H1 (cell line): Measurements from ENCODE around the gene RTKN. TPM values are rescaled to one million over a fixed set of nuclear protein-coding genes. Genes with fewer than 3 reads are reported as not detected.

Source experiments
- CTCF ChIA-PET: fragments of 300-600 bp; sonication (Branson Sonifier 250); formaldehyde crosslinking; loops from one replicate; lab custom pipeline; 2021; ENCODE audit not compliant: partially characterized antibody; lab: Charles Lee
- POLR2A ChIA-PET: fragments of 300-600 bp; sonication (Branson Sonifier 250); formaldehyde crosslinking; loops from one replicate; lab custom pipeline; 2021; ENCODE audit warnings: inconsistent platforms; ENCODE audit not compliant: partially characterized antibody; lab: Charles Lee
- DNase-seq, 2 experiments: peaks; one replicate each; pipeline versions ENCODE4 v3.0.0 to v3.0.0-alpha.2; 2010 to 2022; ENCODE audit warnings: low spot score in 2 of 2, low read depth in 1 of 2, mixed read lengths in 1 of 2
- FAIRE-seq: peaks from 2 replicates; lab custom pipeline; 2011; peaks lifted over from hg19 to GRCh38; lab: Jason Lieb, UNC
- H2AFZ ChIP-seq: 2 replicates; pipeline ENCODE4 v1.8.1; 2012; ENCODE audit warnings: low read length, inconsistent platforms
- H2AK5ac ChIP-seq: 2 replicates; pipeline ENCODE4 v1.6.1; 2013; ENCODE audit warnings: low read depth, low read length
- H2BK120ac ChIP-seq: replicated peaks from 2 replicates; pipeline ENCODE3; 2013; ENCODE audit warnings: low read depth, low read length, inconsistent platforms
- H2BK12ac ChIP-seq: 2 replicates; pipeline ENCODE4 v1.6.1; 2013; ENCODE audit warnings: low read depth, low read length
- H2BK15ac ChIP-seq: 2 replicates; pipeline ENCODE4 v1.6.1; 2013; ENCODE audit warnings: low read length
- H2BK20ac ChIP-seq: 2 replicates; pipeline ENCODE4 v1.6.1; 2013; ENCODE audit warnings: low read length
- H2BK5ac ChIP-seq: 2 replicates; pipeline ENCODE4 v1.6.1; 2013; ENCODE audit warnings: low read depth, low read length
- H3K14ac ChIP-seq: 2 replicates; pipeline ENCODE4 v1.6.1; 2013; ENCODE audit warnings: inconsistent platforms; ENCODE audit not compliant: insufficient read length
- H3K18ac ChIP-seq: 2 replicates; pipeline ENCODE4 v1.6.1; 2013; ENCODE audit warnings: low read length; ENCODE audit errors: extremely low read depth
- H3K23ac ChIP-seq: 2 replicates; pipeline ENCODE4 v1.6.1; 2013; ENCODE audit warnings: inconsistent platforms; ENCODE audit not compliant: insufficient read length
- H3K23me2 ChIP-seq: 2 replicates; pipeline ENCODE4 v1.6.1; 2013; ENCODE audit warnings: low read depth, low read length
- H3K27ac ChIP-seq: 2 replicates; pipeline ENCODE4 v1.6.1; 2011; ENCODE audit warnings: low read depth, low read length, inconsistent platforms
- H3K27me3 ChIP-seq, 4 experiments: replicated peaks in 1 of 4; 1 replicate in 1 of 4; 2 replicates in 3 of 4; pipeline versions ENCODE4 v1.6.1 to v1.8.1; 2011 to 2013; ENCODE audit warnings: low read length in 3 of 4, mild to moderate bottlenecking in 3 of 4, inconsistent platforms in 2 of 4, mixed read lengths in 2 of 4, moderate library complexity in 1 of 4; ENCODE audit not compliant: control insufficient read depth in 3 of 4, insufficient read depth in 3 of 4; ENCODE audit errors: extremely low read depth in 1 of 4
- H3K36me3 ChIP-seq, 4 experiments: 2 replicates each; pipeline versions ENCODE4 v1.6.1 to v1.8.1; 2011 to 2013; ENCODE audit warnings: mild to moderate bottlenecking in 4 of 4, low read length in 3 of 4, moderate library complexity in 2 of 4, control low read depth in 1 of 4, inconsistent platforms in 1 of 4; ENCODE audit not compliant: insufficient read depth in 4 of 4, control insufficient read depth in 2 of 4
- H3K4ac ChIP-seq: replicated peaks from 2 replicates; pipeline ENCODE3; 2013; ENCODE audit warnings: low read length, low read depth, mixed read lengths, inconsistent platforms; ENCODE audit not compliant: insufficient read length
- H3K4me1 ChIP-seq, 4 experiments: replicated peaks in 1 of 4; 1 replicate in 1 of 4; 2 replicates in 3 of 4; pipeline versions ENCODE4 v1.6.1 to v1.8.1; 2011 to 2013; ENCODE audit warnings: low read length in 3 of 4, inconsistent platforms in 2 of 4, mixed read lengths in 1 of 4; ENCODE audit not compliant: insufficient read depth in 4 of 4, control insufficient read depth in 3 of 4
- H3K4me2 ChIP-seq, 2 experiments: 2 replicates each; pipeline versions ENCODE4 v1.6.1 to v1.8.1; 2011 to 2013; ENCODE audit warnings: low read depth in 2 of 2, low read length in 2 of 2, control low read depth in 1 of 2, inconsistent platforms in 1 of 2, mild to moderate bottlenecking in 1 of 2; ENCODE audit not compliant: insufficient read depth in 1 of 2
- H3K4me3 ChIP-seq, 4 experiments: fragments of 200-600, 300-600 bp in 1 of 4; sonication (generic), shearing (Covaris generic), sonication (Bioruptor Twin) in 1 of 4; 2 replicates each; pipeline versions ENCODE4 v1.5.1 to v1.8.1; 2011 to 2016; ENCODE audit warnings: low read length in 4 of 4, low read depth in 3 of 4, control low read depth in 2 of 4, inconsistent platforms in 2 of 4, mild to moderate bottlenecking in 2 of 4, mixed read lengths in 1 of 4, moderate library complexity in 1 of 4; ENCODE audit not compliant: insufficient read depth in 2 of 4; ENCODE audit errors: extremely low read depth in 1 of 4
- H3K56ac ChIP-seq: replicated peaks from 2 replicates; pipeline ENCODE3; 2013; ENCODE audit warnings: low read depth, mild to moderate bottlenecking, mixed read lengths, low read length, inconsistent platforms; ENCODE audit not compliant: insufficient read length
- H3K79me1 ChIP-seq: 2 replicates; pipeline ENCODE4 v1.6.1; 2013; ENCODE audit warnings: low read depth, low read length, control low read depth
- H3K79me2 ChIP-seq, 2 experiments: 2 replicates each; pipeline versions ENCODE4 v1.6.1 to v1.8.1; 2012 to 2013; ENCODE audit warnings: low read length in 2 of 2, mild to moderate bottlenecking in 2 of 2, inconsistent platforms in 1 of 2; ENCODE audit not compliant: insufficient read depth in 2 of 2, control insufficient read depth in 1 of 2
- H3K9ac ChIP-seq, 4 experiments: replicated peaks in 1 of 4; 1 replicate in 1 of 4; 2 replicates in 3 of 4; pipeline versions ENCODE4 v1.6.1 to v1.8.1; 2011 to 2013; ENCODE audit warnings: low read depth in 3 of 4, low read length in 3 of 4, control low read depth in 2 of 4, mild to moderate bottlenecking in 2 of 4, moderate library complexity in 2 of 4, inconsistent platforms in 1 of 4; ENCODE audit errors: extremely low read depth in 1 of 4
- H3K9me3 ChIP-seq, 2 experiments: 2 replicates each; pipeline versions ENCODE4 v1.6.1 to v1.8.1; 2012 to 2013; ENCODE audit warnings: mild to moderate bottlenecking in 2 of 2, moderate library complexity in 2 of 2, control low read depth in 1 of 2, inconsistent platforms in 1 of 2, low read depth in 1 of 2, low read length in 1 of 2, mixed read lengths in 1 of 2; ENCODE audit not compliant: insufficient read depth in 2 of 2
- H4K20me1 ChIP-seq, 2 experiments: replicated peaks in 1 of 2; 2 replicates each; pipeline versions ENCODE3 to v1.8.1; 2011 to 2013; ENCODE audit warnings: inconsistent platforms in 2 of 2, low read length in 2 of 2, mild to moderate bottlenecking in 1 of 2; ENCODE audit not compliant: insufficient read depth in 2 of 2, control insufficient read depth in 1 of 2
- H4K5ac ChIP-seq: 2 replicates; pipeline ENCODE4 v1.6.1; 2013; ENCODE audit warnings: low read length, low read depth, mixed read lengths, inconsistent platforms; ENCODE audit not compliant: insufficient read length
- H4K8ac ChIP-seq: 2 replicates; pipeline ENCODE4 v1.8.0; 2013; ENCODE audit warnings: mild to moderate bottlenecking, moderate library complexity, low read length, inconsistent platforms; ENCODE audit not compliant: insufficient read depth; ENCODE audit errors: extremely low read depth
- H4K91ac ChIP-seq: replicated peaks from 2 replicates; pipeline ENCODE3; 2013; ENCODE audit warnings: low read length, mixed read lengths, inconsistent platforms; ENCODE audit not compliant: insufficient read length
- BCL11A ChIP-seq, 2 experiments: IDR thresholded peaks; one replicate each; pipeline ENCODE4 v1.6.1; 2011; ENCODE audit warnings: low read depth in 2 of 2, low read length in 2 of 2, mild to moderate bottlenecking in 2 of 2
- CBX8 ChIP-seq: fragments of 300-800, 300-1000 bp; sonication (generic); IDR thresholded peaks from 2 replicates; pipeline ENCODE4 v1.7.1; 2016; ENCODE audit warnings: low read depth, low read length, borderline replicate concordance
- EGR1 ChIP-seq: IDR thresholded peaks from 2 replicates; pipeline ENCODE4 v1.6.1; 2011; ENCODE audit warnings: low read depth, low read length, borderline replicate concordance
- FOSL1 ChIP-seq: IDR thresholded peaks from 2 replicates; pipeline ENCODE4 v1.6.1; 2011; ENCODE audit warnings: mild to moderate bottlenecking, low read depth, low read length, moderate library complexity; ENCODE audit not compliant: insufficient read depth
- KDM1A ChIP-seq: fragments of 200-600, 300-600 bp; sonication (generic); IDR thresholded peaks from 2 replicates; pipeline ENCODE4 v1.7.1; 2016; ENCODE audit warnings: mild to moderate bottlenecking, low read length, borderline replicate concordance
- KDM4A ChIP-seq: IDR thresholded peaks from one replicate; pipeline ENCODE4 v1.7.1; 2012; ENCODE audit warnings: low read depth, mild to moderate bottlenecking, moderate library complexity, low read length, inconsistent platforms; ENCODE audit not compliant: severe bottlenecking
- NANOG ChIP-seq: IDR thresholded peaks from 2 replicates; pipeline ENCODE4 v1.6.1; 2011; ENCODE audit warnings: low read length, low read depth, mild to moderate bottlenecking, inconsistent platforms; ENCODE audit not compliant: insufficient read depth, poor library complexity, severe bottlenecking
- RAD21 ChIP-seq, 2 experiments: IDR thresholded peaks in 1 of 2; conservative IDR thresholded peaks in 1 of 2; 2 replicates each; pipeline ENCODE4 v1.6.1; 2011; ENCODE audit warnings: low read depth in 2 of 2, low read length in 2 of 2, improper control_type of control experiment in 1 of 2, inconsistent platforms in 1 of 2, mild to moderate bottlenecking in 1 of 2, moderate library complexity in 1 of 2
- TAF7 ChIP-seq: optimal IDR thresholded peaks from 2 replicates; pipeline ENCODE3; 2011; ENCODE audit warnings: low read depth, mild to moderate bottlenecking, inconsistent platforms, low read length, moderate library complexity, borderline replicate concordance
- WGBS, 2 experiments: shearing (Covaris generic) in 1 of 2; methylation state at CpG; one replicate each; pipeline versions ENCODE4 v1.1.6 to v1.1.7; 2013 to 2015; ENCODE audit warnings: low lambda C conversion rate in 2 of 2, mixed read lengths in 2 of 2, inconsistent platforms in 1 of 2, low coverage in 1 of 2, missing lambda C conversion rate in 1 of 2; ENCODE audit not compliant: insufficient replicate concordance in 2 of 2, insufficient coverage in 1 of 2, insufficient read length in 1 of 2; ENCODE audit errors: extremely low coverage in 1 of 2, missing lambda C conversion rate in 1 of 2; 5-methylcytosine and 5-hydroxymethylcytosine counted together
- polyA plus RNA-seq, 7 experiments: library from polyadenylated mRNA; depleted of rRNA in 3 of 7; stranded (reverse) in 5 of 7; unstranded in 2 of 7; fragments of >200 nt in 5 of 7; fragments of 200-250 nt in 2 of 7; gene quantifications; 1 replicate in 5 of 7; 2 replicates in 1 of 7; 4 replicates in 1 of 7; pipeline versions ENCODE4 v1.2.1 to v1.2.3, GENCODE V29; 2011 to 2013; ENCODE audit warnings: missing spikeins in 2 of 7, mixed read lengths in 2 of 7
- total RNA-seq: library from RNA; stranded (reverse); fragmentation: NEBNext Ultra II Directional; extraction: Animal tissue kit (Norgen Biotek cat#: 25700); gene quantifications from 2 replicates; pipeline ENCODE4 v1.2.1, GENCODE V29; 2021

The RTKN gene
- total and polyA plus RNA-seq, 2 of the 8 experiments (the other 6 are each of a cell fraction or from before 2014, with no cell fraction given), result 40.2 to 54.1 TPM

GRCh38 chr2:74379851-74380789, 61.6 kb downstream of the RTKN start, which contains the start of gene DCTN1:
Gene DCTN1 (minus strand): TSS chr2:74380311. CDS start chr2:74380037, 274 bp downstream.
- DNase-seq, result peak in 1 of 2 experiments; percentile 63
- Histone ChIP-seq H3K23ac (no peak within 1 kb of the TSS), H2BK15ac (0 out of 2 replicates have a peak within 1 kb of the TSS, but pooled peaks have one; percentile 31), H2BK20ac (no peak within 1 kb of the TSS), H3K18ac (no peak within 1 kb of the TSS), H3K27me3 (no peaks in the 10 kb centered on the region), H3K4me2 (peak within 1 kb of the TSS; percentile 55 to 74), H2BK12ac (0 out of 2 replicates have a peak within 1 kb of the TSS, but pooled peaks have one; percentile 4), H3K14ac (no peak within 1 kb of the TSS), H4K8ac (peak within 1 kb of the TSS; percentile 72; the same call in 1 of the 2 replicates), H4K20me1 (peaks cover 12 to 24% of the 10 kb centered on the region in 2 experiments), H3K23me2 (no peaks in the 10 kb centered on the region), H4K91ac (no peak within 1 kb of the TSS), H3K36me3 (peaks cover 0 to 21% (median 8%) of the 10 kb centered on the region in 4 experiments; a peak in 5 of 8 replicates), H3K4ac (no peak within 1 kb of the TSS), H3K79me1 (peaks cover 25% of the 10 kb centered on the region), H3K56ac (no peak within 1 kb of the TSS), H3K9me3 (no peaks in the 10 kb centered on the region), H3K79me2 (peaks cover 4 to 52% of the 10 kb centered on the region in 2 experiments), H2AK5ac (peak within 1 kb of the TSS; percentile 87; the same call in 1 of the 2 replicates), H3K4me3 (peak within 1 kb of the TSS in 3 of 4 experiments; percentile 23 to 50 (median 40); a peak in 6 of 8 replicates), H3K4me1 (peaks cover 0 to 10% (median 7%) of the 10 kb centered on the region in 4 experiments; a peak in 6 of 7 replicates), H4K5ac (no peak within 1 kb of the TSS), H2AFZ (no peak within 1 kb of the TSS), H2BK5ac (peak within 1 kb of the TSS; percentile 68; the same call in 1 of the 2 replicates), H3K27ac (peak within 1 kb of the TSS; percentile 36; the same call in 1 of the 2 replicates), H2BK120ac (no peak within 1 kb of the TSS), H3K9ac (peak within 1 kb of the TSS in 1 of 4 experiments; percentile 25; a peak in 4 of 7 replicates)
- ChIA-PET POLR2A (interaction anchor here (0.8 to 1.5 kb wide), 2 partner anchors 11 to 152 kb away, joined by 6 to 15 read pairs; no protein-coding TSS in a partner anchor), CTCF (interaction anchor here (1.0 to 2.4 kb wide), 4 partner anchors 11 to 130 kb away, joined by 3 to 16 read pairs (median 4); no protein-coding TSS in a partner anchor)
- peak; percentile 75 for FAIRE-seq
- 31% methylated on average over 14 of the region's 14 CpGs; no CpG with 5 or more reads in 1 of the 2 experiments for WGBS, 2 experiments
- TF ChIP-seq CBX8 (no peak), NANOG (no peak), KDM1A (peak; percentile 41; the same call in 1 of the 2 replicates), EGR1 (peak; percentile 40), BCL11A (IDR thresholded peaks at IDR 0.05; ENCODE audit: low read depth in 2 of 2, low read length in 2 of 2) (no peak), KDM4A (no peak), TAF7 (no peak), FOSL1 (peak; percentile 98), RAD21 (IDR thresholded peaks at IDR 0.05 in 1 of 2, conservative IDR thresholded peaks at IDR 0.05 in 1 of 2; ENCODE audit: low read depth in 2 of 2, low read length in 2 of 2) (no peak)
